HK-2 (cell line): ENCODE data around the gene STK32A.
"Not testable (repeated sequence)": the region's sequence is repeated elsewhere in the genome, so short reads cannot be mapped to it uniquely, and the experiment has no call there.

ENCODE experiments used
- DNase-seq: peaks from one replicate; pipeline ENCODE4 v3.0.0-alpha.2; 2018; ENCODE audit not compliant: unreplicated experiment

STK32A gene

DNA sequence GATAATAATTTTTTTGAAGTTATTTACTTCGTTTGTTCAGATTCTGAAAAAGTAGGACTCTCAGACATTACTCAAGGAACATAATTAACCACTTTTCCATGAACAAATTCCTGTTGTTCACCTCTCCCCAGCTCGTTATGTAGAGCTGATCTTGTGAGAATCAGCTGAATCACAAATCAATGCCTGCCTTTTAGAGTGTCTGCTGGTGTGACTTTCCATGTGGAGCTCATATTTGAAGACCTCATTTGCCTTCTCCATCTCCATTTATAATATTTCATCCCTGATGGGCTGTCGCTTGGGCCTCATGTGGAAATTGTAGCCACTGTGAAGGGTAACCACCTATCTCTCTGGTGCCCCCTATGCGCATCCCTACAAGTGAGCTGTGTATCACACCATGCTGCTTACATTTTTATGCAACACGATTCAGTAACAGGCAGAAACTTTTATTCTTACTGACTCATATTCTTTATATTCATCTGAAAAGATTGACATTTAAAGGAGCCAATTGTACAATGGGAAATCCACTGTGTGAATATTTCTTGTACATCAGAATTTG is 111.3 kb downstream of the STK32A start:
- DNase-seq = no peak

DNA sequence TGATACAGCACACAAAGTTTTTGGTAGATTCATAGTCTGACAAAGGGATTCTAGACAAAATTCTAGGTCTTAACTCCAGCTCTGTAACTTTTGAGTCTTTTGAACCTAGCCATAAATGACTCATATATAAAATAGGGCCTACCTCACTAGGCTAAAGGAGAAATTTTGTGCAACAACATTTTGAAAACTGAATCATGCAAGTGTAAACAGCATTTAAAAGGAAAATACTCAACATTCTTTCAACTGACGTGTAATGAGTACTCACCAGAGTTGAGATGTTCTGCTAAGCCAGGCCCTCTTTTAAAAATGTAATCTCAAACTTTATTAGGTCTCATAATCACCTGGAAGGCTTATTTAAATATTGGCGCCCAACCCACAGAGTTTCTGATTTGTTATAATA is 113.2 kb downstream of the STK32A start:
- no peak for DNase-seq

DNA sequence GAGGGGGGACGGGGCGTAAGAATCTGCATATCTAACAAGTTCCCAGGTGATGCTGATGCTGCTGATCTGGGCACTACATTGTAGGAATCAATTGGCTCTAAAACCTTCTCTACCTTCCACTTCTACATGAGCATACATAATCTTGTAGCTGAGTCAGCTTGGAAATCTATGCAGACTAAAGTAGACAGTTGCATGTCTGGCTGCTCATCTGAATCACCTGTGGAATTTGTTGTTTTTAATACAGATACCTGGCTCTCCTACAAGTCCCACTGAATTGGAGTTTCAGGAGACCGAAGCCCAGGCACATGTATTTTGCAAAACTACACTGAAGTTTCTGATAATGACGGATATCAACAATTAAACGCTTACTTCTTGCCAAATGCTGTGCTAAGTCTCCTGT is 113.6 kb downstream of the STK32A start:
- no peak for DNase-seq

DNA sequence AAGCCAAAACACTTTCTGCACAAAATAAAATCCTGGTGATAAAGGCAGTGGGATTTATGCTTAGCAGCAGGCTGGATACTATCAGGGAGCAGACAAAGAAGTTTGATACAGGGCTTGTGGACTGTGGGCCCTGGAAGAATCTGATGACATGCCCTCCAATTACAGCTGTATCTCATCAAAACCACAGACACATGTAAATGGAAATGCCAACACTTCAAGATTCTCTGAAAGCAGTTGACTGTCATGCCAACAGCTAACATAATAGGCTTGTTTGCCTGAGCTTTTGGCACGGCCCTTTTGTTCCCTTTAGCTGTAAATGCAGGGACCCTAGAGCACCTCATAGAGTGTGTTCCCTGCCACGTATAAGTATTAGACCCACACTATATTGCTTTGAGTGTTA is 114.4 kb downstream of the STK32A start:
- no peak for DNase-seq

DNA sequence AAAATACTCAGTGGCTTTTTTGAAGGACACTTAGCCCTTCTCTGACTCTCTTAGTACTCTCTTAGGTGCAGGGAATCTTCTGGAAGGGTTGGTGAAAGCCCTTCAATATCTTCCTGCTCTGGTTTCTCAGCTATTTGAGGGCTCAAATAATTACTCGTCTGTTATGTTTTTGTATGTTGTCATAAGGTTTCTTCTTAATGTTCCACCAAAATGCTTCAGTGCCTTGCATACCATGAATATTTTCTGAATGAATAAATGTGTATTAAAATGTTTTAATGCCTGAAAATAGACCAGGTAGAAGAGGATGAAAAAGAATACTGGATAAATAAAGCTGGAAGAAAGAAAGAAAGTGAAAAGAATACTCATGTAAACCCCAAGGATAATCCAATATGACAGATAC is 124.3 kb downstream of the STK32A start:
- no peak for DNase-seq

DNA sequence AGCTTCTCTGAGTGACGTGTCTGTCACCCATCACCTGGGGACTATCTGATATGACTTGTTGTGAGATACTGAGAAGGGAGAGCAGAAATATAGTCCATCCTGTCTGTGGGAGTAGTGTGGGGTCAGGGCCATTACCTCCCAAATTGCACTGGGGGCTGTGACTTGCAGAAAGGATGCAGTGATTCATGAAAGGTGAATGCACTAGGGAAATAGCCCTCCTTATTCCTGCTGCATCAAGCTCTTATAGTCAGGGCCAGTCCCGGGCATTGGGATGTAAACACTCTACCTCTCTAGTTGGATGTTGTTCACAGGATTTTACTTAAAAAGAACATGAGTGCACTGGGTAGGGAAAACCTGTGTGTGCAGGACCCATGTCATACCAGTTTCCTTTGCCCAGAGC is 124.8 kb downstream of the STK32A start:
- no peak for DNase-seq

DNA sequence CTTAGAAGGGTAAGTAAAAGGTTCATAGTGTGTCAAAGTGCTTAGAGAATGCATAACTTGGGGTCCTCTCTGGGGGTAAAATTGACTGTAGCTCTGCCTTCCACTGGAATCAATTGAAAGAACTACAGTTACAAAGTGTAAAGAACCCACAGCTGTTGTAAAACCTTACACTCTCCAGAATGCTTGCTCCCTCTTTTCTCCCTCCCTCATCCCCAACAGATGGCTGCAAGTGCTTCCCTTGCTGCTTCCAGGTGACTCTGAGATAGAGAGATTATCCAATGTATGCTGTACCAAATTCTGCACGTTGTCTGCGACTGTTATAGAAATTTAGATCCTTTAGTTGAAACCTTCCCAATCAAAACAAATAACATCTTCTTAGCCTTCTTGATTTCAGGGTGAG is 126.0 kb downstream of the STK32A start:
- DNase-seq = no peak

DNA sequence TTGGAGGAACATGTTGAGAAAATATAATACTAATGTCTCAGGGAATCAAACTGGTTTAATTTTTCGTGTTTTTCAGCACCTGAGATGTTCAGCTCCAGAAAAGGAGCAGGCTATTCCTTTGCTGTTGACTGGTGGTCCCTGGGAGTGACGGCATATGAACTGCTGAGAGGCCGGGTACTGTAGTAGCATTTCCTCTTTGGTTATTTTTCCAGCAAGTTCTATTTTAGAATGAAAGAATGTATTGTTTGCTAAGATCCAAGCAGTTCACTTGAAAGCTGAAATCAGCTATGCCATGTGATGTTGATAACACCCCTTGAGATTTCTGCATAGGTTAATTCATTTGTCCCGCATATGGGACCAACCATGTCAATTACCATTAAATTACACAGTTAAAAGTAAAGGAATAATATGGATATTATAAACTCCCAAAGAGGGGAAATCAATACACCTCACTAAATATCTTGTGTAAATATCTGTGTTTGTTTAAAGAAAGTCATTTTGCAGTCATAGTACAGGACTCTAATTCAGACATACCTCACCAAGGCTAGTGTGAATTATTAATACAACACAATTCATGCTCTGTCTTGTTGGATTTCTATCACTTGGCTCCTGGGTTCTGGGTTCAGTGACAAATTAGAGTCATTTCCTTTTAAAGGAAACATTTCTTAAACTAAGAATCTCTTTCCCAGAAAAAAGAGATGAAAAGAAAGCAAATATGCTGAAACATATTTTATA is 126.8 kb downstream of the STK32A start:
- DNase-seq = no peak

DNA sequence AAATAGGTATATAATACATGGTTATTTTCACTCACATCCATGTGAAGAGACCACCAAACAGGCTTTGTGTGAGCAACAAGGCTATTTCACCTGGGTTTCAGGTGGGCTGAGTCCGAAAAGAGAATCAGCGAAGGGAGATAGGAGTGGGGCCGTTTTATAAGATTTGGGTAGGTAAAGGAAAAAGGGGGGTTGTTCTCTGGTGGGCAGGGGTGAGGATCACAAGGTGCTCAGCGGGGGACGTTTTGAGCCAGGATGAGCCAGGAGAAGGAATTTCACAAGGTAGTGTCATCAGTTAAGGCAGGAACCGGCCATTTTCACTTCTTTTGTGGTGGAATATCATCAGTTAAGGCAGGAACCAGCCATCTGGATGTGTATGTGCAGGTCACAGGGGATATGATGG is 132.6 kb downstream of the STK32A start:
- not testable (repeated sequence) for DNase-seq

DNA sequence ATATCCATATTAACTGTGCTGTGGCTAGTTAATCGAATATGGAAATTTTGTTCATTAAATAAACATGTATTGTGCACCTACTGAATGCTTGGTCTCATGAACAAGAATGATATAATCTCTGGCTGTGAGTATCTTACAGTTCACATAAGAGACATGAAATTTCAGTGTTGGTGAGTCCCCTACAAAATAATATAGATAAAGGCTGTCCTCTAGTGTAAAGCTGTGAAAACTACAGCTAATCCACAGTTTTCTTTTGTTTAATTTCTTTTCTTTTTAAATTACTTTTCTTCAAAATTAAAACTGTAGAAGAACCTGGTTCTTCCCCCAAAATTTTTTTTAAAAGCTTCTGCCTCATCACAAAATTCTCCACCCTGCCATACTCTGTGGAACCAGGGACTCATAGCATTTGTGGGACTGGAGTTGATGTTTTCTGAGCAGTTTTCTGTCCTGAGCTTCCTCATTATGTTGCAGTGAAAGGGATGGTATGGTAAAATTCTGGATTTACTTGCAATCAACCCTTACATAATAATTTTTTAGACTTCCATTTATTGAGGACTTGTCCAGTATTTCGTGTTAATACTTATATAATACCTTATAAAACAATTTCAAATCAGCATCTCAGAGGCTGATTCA is 135.0 kb downstream of the STK32A start:
- DNase-seq = no peak

DNA sequence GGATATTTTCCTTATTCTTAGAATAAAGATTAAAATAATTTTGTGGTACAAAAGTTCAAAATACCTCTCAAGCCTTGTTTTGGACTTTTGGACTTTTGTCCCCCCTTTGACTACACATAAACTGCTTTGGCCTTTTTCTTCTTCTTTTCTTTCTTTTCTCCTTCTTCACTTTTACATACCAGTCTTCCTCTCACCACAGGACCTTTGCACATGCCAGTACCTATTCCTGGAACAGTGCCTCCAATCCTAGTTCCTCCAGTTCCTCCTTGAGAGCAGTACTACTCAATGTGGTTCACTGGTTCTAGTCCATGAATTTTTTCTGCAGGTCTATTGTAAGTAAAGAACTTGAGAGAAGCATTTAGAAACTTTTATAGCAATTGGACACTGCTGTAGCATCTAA is 136.5 kb downstream of the STK32A start:
- DNase-seq = no peak

DNA sequence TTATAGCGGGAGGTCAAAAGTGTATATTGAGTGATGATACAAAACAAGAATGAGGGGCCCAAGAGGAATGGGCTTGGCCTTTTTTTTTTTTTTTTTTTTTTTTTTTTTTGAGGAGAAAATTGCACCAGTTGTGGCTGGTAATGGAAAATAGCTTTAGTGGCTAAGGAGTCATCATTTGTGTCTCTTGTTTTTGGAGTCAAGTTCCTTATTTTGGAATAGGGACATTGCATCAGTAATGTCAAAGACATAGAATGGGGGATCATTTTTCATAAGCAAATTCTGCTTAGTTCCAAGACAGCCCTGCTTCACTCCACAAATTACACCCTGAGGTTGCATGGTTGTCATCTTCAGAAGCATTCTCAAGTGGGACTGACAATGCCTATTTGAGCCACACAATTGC is 137.4 kb downstream of the STK32A start:
- no peak for DNase-seq

DNA sequence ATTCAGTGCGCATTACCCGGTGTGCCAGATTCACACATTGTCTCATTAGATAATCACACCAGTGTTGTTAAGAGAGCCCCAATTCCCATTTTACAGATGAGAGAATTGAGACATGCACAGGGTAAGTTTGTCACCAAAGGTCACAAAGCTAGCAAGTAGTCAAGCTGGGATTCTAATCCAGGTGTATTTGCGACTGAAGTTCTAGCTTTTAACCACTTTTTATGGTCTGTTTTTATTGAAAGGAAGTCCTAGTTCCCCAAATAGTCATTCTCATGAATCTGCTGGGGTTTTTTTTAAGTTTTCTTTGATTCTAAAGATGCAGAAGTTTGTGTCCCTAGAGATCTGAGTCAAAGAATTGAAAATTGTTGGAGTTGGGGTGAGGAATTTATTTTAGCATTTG is 138.5 kb downstream of the STK32A start:
- no peak for DNase-seq

DNA sequence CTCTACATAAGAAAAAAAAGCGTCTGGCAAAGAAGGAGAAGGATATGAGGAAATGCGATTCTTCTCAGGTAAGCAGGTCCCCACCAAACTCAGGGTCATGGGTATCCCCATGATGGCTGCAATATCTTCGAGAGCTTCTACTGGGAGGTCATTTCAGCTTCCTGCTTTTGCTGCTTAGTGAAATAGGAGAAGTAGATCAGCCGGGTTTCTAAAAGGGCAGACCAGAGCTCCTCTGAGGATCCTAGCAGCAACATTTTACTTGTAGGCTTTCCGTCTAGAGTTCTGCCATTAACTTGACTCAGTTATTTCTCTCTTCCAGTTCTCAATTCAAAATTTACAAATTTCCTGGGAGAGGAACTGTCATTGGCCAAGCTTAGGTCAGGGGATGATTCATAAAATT is 140.3 kb downstream of the STK32A start:
- DNase-seq = no peak

DNA sequence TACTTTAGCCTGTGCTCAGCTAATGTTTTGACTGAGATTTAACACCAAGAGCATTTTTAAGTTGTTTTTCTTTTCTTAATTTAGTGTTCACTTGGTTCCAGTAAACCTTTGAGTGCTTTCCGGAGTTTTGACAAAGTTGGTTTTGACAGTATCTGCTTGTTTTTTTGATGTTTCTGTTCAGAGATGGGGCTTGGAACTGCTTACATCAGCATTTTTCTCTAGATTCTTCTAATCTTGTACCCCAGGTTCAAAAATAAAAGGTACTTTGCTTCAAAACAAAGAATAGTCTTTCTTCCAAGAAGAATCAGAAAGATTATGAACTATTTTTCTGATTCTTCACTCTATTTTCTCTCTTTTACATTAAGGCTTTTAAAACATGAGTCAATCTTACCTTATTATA is 142.9 kb downstream of the STK32A start:
- no peak for DNase-seq

DNA sequence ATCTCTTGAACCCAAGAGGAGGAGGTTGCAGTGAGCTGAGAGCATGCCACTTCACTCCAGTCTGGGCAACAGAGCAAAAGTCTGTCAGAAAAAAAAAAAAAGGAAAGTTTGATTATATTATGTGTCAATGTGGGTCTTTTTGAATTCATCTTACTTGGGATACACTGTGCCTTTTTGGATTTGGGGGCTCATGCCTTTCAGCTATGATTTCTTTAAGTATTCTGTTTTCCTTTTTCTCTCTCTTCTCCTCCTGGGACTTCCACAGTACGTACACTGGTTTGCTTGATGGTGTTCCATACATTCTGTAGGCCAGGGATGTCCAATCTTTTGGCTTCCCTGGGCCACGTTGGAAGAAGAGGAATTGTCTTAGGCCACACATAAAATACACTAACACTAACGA is 146.7 kb downstream of the STK32A start:
- no peak for DNase-seq

DNA sequence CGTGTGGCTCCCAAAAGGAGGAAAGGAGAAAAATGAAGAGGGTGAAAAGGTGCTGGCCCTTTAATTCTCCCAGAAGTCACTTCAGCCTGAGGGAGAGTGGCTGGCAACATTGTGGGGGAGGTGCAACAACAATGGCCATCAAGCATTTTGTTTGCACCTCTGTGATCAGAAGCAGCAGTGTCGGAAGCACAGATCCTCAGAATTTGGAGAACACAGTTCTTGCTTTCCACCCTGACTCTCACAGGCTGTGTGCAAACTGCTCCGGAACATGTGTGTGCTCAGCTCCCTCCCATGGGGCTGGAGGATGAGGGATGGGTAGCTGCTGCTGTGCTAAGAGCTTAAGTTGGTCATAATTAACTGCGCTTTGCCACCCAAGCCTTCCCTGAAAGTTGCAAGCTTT is 147.9 kb downstream of the STK32A start:
- no peak for DNase-seq

DNA sequence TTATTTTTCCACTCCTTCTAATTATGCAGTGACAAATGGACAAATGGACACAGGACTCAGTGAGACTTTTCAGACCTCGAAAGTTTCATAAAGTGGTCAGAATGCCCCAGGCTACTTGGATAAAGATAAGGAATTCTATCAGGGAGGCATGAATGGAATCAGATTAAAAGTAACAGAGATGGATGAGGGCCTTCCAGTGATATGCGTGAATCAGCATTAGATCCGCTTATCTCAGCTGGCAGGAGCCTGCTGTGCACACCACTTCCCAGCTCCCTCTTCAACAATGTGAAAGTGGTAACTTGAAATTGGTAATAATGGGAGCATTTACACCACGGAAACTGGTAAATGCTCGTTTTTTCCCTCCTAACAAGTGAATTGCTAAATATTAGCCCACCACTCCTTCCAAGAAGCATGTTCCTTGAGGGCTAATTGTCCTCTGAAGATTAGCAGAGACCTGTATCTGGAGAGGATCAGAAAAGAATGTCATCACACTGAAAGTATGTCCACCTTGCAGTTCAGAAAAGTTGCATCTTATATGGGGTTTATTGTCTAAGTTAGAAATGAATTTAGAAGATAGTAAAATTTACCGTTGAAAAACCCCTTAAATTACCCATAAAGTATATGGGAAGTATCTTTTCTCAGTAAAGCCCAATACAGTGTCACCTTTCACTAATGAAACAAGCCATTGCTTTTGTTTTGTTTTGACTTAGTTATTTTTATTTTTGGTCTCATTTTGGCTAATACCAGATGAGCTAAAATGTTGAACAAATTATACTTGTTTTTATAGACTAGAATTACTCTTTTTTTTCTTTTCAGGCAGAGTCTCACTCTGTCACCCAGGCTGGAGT is 149.7 kb downstream of the STK32A start:
- DNase-seq = no peak

DNA sequence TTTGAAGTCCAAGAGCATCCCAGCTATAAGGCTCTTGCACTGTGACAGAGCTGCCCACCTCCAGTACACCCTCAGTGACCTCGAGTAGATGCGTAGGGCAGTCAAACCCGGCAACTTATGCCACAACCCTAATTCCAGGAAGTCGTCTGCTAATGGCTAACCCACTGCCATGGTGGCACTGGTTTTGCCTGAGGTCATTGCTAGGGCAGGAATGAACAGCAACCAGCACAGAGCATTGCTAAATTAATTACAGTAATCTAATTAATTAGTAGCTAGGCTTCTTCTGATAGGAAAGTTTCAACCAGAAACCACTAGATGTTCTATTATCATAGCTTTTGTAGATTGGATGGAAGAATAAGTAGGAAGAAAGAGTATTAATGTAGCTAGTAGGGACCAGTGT is 152.3 kb downstream of the STK32A start:
- no peak for DNase-seq

DNA sequence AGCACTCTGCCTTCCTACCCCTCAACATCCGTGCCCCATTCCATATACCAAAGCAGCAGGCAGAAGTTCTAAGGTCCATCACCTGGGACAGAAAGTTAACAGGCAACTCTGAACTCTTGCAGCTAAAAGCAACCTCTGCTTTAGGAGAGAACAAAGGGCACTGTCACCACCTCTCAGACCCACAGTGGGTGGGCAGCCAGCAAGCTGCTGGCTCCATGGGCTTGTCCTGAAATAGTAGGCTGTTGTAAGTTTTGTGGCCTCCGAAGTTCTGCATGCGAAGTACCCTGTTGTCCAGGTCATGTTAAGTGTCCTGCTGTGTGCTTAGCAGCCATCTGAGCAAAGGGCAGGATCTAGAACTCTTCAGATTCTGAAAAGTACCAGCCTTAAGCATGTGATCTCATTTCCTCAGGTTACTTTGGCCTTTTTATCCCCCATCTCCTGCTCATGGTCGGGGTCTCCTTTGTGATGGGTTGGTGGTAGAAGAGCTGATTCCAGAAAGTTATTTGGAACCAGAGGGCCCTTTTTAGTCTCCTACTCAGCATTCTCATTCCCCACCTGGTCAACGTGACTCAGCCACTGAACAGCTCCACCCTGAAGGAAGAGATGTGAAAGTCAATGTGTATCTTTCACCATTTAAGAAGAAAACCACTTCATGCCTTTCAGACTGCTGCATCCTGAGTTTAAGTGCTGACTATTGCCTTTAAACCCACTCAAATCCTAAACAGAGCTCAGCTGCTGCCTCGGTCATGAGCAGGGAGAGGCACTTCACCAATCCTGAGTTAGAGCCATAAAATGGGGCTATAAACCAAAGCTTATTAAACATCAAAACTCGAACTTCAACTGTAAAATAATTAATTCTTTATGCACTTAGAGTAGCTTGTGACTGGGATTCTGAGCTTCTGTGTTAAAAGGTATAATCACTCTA is 153.6 kb downstream of the STK32A start:
- no peak for DNase-seq

DNA sequence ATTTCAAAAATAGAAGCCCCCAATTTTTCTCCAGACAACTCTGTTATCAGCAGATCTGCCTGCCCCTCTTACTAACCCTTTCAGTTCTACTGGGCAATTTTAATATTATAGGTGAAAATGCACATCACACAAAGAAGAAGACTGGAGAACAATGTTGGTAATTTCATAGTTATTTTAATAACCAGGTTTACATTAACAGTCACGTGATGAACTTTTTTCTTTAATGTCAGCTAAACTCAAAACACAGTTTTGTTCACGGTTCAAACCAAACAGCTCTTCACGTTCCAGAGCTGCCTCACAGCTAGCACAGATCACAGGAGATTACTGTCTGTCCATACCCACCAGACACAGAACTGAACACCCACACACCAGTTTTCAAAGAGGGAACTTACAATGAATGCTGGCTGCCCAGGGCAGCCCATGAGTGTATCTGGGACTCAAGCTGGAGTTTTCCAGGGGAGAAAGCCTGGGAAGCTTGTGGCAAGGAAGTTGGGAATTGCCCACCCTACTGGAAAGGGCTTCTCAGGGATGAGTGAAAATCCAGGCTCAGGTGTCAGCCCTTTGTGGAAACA is 155.9 kb downstream of the STK32A start:
- no peak for DNase-seq
